SK-N-SH treated with all-trans-retinoic acid at 6 μM for 48 hours (cell line): Measurements from ENCODE around the gene MRPL19.
A peak's percentile ranks its signal among the peaks of the same experiment; 100 is the strongest.

ENCODE experiments used
- ATAC-seq: fragments of 200-7000 bp; cut with Tn5 transposase; 3 replicates; pipeline ENCODE4 v1.9.1; 2020; ENCODE audit warnings: mild to moderate bottlenecking, moderate library complexity
- ARNTL ChIP-seq: fragments of 450-650 bp; formaldehyde crosslinking; IDR thresholded peaks from 2 replicates; pipeline ENCODE4 v1.5.0; 2020; ENCODE audit warnings: low read depth, mild to moderate bottlenecking, moderate library complexity, borderline replicate concordance
- BACH2 ChIP-seq: fragments of 250-450 bp; sonication (Bioruptor Pico); IDR thresholded peaks from 2 replicates; pipeline ENCODE4 v1.9.0; 2021; ENCODE audit warnings: mild to moderate bottlenecking, borderline replicate concordance
- CREB5 ChIP-seq: fragments of 250-450 bp; sonication (Bioruptor Pico); IDR thresholded peaks from 2 replicates; pipeline ENCODE4 v1.5.1; 2020; ENCODE audit warnings: low read depth, mild to moderate bottlenecking, moderate library complexity
- CSDC2 ChIP-seq: fragments of 250-450 bp; sonication (Bioruptor Pico); IDR thresholded peaks from 2 replicates; pipeline ENCODE4 v1.5.0; 2020; ENCODE audit warnings: mild to moderate bottlenecking, moderate library complexity
- ESRRG ChIP-seq: fragments of 250-450 bp; sonication (Bioruptor Pico); IDR thresholded peaks from 2 replicates; pipeline ENCODE4 v1.6.1; 2021; ENCODE audit warnings: mild to moderate bottlenecking
- GLIS3 ChIP-seq: fragments of 250-450 bp; sonication (Bioruptor Pico); IDR thresholded peaks from 2 replicates; pipeline ENCODE4 v1.5.0; 2020; ENCODE audit warnings: mild to moderate bottlenecking, moderate library complexity
- ISL1 ChIP-seq: fragments of 250-450 bp; sonication (Bioruptor Pico); IDR thresholded peaks from 2 replicates; pipeline ENCODE4 v2.1.2; 2022; ENCODE audit warnings: mild to moderate bottlenecking, moderate library complexity
- OSR1 ChIP-seq: fragments of 250-450 bp; sonication (Bioruptor Pico); IDR thresholded peaks from 2 replicates; pipeline ENCODE4 v1.8.0; 2022; ENCODE audit warnings: moderate library complexity, mild to moderate bottlenecking, inconsistent platforms
- POU6F1 ChIP-seq: fragments of 250-450 bp; sonication (Bioruptor Pico); IDR thresholded peaks from 2 replicates; pipeline ENCODE4 v1.8.0; 2021; ENCODE audit warnings: low read depth, mild to moderate bottlenecking, moderate library complexity, borderline replicate concordance
- PPARA ChIP-seq: fragments of 250-450 bp; sonication (Bioruptor Pico); IDR thresholded peaks from 2 replicates; pipeline ENCODE4 v1.5.0; 2020; ENCODE audit warnings: mild to moderate bottlenecking, borderline replicate concordance
- RARB ChIP-seq: fragments of 250-450 bp; sonication (Bioruptor Pico); IDR thresholded peaks from 2 replicates; pipeline ENCODE4 v1.8.0; 2021; ENCODE audit warnings: mild to moderate bottlenecking, moderate library complexity
- SNAI2 ChIP-seq: fragments of 250-450 bp; sonication (Bioruptor Pico); IDR thresholded peaks from 2 replicates; pipeline ENCODE4 v1.5.0; 2020; ENCODE audit warnings: mild to moderate bottlenecking, moderate library complexity
- TCF4 ChIP-seq: fragments of 250-450 bp; sonication (Bioruptor Pico); IDR thresholded peaks from 2 replicates; pipeline ENCODE4 v1.8.0; 2021; ENCODE audit warnings: mild to moderate bottlenecking, moderate library complexity, borderline replicate concordance
- TOX ChIP-seq: fragments of 250-450 bp; sonication (Bioruptor Pico); IDR thresholded peaks from 2 replicates; pipeline ENCODE4 v1.8.0; 2021; ENCODE audit warnings: mild to moderate bottlenecking, moderate library complexity, borderline replicate concordance
- ZC3H10 ChIP-seq: fragments of 250-450 bp; sonication (Bioruptor Pico); IDR thresholded peaks from 2 replicates; pipeline ENCODE4 v1.5.1; 2021; ENCODE audit warnings: mild to moderate bottlenecking, moderate library complexity
- ZFP3 ChIP-seq: fragments of 250-450 bp; sonication (Bioruptor Pico); IDR thresholded peaks from 2 replicates; pipeline ENCODE4 v1.5.0; 2020; ENCODE audit warnings: mild to moderate bottlenecking, moderate library complexity
- ZFP30 ChIP-seq: fragments of 450-650 bp; formaldehyde crosslinking; IDR thresholded peaks from 2 replicates; pipeline ENCODE4 v1.5.0; 2022; ENCODE audit warnings: mild to moderate bottlenecking, moderate library complexity
- ZNF565 ChIP-seq: fragments of 450-650 bp; formaldehyde crosslinking; conservative IDR thresholded peaks from 2 replicates; pipeline ENCODE4 v1.5.0; 2020; ENCODE audit warnings: low read depth, mild to moderate bottlenecking, moderate library complexity
- ZNF70 ChIP-seq: fragments of 450-650 bp; formaldehyde crosslinking; IDR thresholded peaks from 2 replicates; pipeline ENCODE4 v1.5.0; 2020; ENCODE audit warnings: mild to moderate bottlenecking, moderate library complexity
- ZNF8 ChIP-seq: fragments of 450-650 bp; formaldehyde crosslinking; IDR thresholded peaks from 2 replicates; pipeline ENCODE4 v1.5.0; 2020; ENCODE audit warnings: mild to moderate bottlenecking, moderate library complexity
- TF ChIP-seq, protein P1 (sequence below): fragments of 250-450 bp; sonication (Bioruptor Pico); IDR thresholded peaks from 2 replicates; pipeline ENCODE4 v1.8.0; 2020; ENCODE audit warnings: mild to moderate bottlenecking, moderate library complexity, borderline replicate concordance
- TF ChIP-seq, protein P2 (sequence below): fragments of 250-450 bp; sonication (Bioruptor Pico); IDR thresholded peaks from 2 replicates; pipeline ENCODE4 v1.5.0; 2020; ENCODE audit warnings: mild to moderate bottlenecking, moderate library complexity

The MRPL19 gene

GRCh38 chr2:75647771-75648170, 1.2 kb downstream of the MRPL19 start:
- no peak for TF ChIP-seq ZNF565 (CRISPR knock-in tag)
- TF ChIP-seq, protein P1, sequence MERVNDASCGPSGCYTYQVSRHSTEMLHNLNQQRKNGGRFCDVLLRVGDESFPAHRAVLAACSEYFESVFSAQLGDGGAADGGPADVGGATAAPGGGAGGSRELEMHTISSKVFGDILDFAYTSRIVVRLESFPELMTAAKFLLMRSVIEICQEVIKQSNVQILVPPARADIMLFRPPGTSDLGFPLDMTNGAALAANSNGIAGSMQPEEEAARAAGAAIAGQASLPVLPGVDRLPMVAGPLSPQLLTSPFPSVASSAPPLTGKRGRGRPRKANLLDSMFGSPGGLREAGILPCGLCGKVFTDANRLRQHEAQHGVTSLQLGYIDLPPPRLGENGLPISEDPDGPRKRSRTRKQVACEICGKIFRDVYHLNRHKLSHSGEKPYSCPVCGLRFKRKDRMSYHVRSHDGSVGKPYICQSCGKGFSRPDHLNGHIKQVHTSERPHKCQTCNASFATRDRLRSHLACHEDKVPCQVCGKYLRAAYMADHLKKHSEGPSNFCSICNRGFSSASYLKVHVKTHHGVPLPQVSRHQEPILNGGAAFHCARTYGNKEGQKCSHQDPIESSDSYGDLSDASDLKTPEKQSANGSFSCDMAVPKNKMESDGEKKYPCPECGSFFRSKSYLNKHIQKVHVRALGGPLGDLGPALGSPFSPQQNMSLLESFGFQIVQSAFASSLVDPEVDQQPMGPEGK = no peak
- no peak for TF ChIP-seq CSDC2 (CRISPR knock-in tag)
- TF ChIP-seq, protein P2, sequence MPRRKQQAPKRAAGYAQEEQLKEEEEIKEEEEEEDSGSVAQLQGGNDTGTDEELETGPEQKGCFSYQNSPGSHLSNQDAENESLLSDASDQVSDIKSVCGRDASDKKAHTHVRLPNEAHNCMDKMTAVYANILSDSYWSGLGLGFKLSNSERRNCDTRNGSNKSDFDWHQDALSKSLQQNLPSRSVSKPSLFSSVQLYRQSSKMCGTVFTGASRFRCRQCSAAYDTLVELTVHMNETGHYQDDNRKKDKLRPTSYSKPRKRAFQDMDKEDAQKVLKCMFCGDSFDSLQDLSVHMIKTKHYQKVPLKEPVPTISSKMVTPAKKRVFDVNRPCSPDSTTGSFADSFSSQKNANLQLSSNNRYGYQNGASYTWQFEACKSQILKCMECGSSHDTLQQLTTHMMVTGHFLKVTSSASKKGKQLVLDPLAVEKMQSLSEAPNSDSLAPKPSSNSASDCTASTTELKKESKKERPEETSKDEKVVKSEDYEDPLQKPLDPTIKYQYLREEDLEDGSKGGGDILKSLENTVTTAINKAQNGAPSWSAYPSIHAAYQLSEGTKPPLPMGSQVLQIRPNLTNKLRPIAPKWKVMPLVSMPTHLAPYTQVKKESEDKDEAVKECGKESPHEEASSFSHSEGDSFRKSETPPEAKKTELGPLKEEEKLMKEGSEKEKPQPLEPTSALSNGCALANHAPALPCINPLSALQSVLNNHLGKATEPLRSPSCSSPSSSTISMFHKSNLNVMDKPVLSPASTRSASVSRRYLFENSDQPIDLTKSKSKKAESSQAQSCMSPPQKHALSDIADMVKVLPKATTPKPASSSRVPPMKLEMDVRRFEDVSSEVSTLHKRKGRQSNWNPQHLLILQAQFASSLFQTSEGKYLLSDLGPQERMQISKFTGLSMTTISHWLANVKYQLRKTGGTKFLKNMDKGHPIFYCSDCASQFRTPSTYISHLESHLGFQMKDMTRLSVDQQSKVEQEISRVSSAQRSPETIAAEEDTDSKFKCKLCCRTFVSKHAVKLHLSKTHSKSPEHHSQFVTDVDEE (CRISPR knock-in tag) = no peak
- no peak for TF ChIP-seq ZFP30 (CRISPR knock-in tag)
- no peak for TF ChIP-seq TOX
- no peak for TF ChIP-seq BACH2 (CRISPR knock-in tag)
- no peak for TF ChIP-seq ESRRG
- no peak for TF ChIP-seq ZFP3 (CRISPR knock-in tag)
- no peak for TF ChIP-seq GLIS3 (CRISPR knock-in tag)
- TF ChIP-seq RARB = no peak
- TF ChIP-seq POU6F1 (CRISPR knock-in tag) = no peak
- no peak for TF ChIP-seq CREB5
- TF ChIP-seq OSR1 (CRISPR knock-in tag) = no peak
- TF ChIP-seq ISL1 = no peak
- no peak for TF ChIP-seq PPARA (CRISPR knock-in tag)
- no peak for TF ChIP-seq ZNF8 (CRISPR knock-in tag)
- no peak for TF ChIP-seq ARNTL (CRISPR knock-in tag)
- no peak for TF ChIP-seq ZNF70 (CRISPR knock-in tag)
- no peak for TF ChIP-seq TCF4 (CRISPR knock-in tag)
- TF ChIP-seq, all 23 proteins: peak for 0
- ATAC-seq = 0 out of 3 replicates have a peak, but pooled peaks have one; percentile 18

GRCh38 chr2:75654012-75654411, 7.4 kb downstream of the MRPL19 start:
- TF ChIP-seq ZFP30 (CRISPR knock-in tag) (no peak), ESRRG (no peak), ZNF70 (CRISPR knock-in tag) (no peak), ZNF565 (CRISPR knock-in tag) (no peak), ZNF8 (CRISPR knock-in tag) (no peak), ISL1 (no peak)
- TF ChIP-seq, protein P1 = no peak
- ATAC-seq = no peak

- ATAC-seq = no peak
- TF ChIP-seq, protein P1 = no peak
- TF ChIP-seq ZNF70 (CRISPR knock-in tag) (no peak), RARB (no peak), CREB5 (no peak), ZC3H10 (CRISPR knock-in tag) (no peak), ZFP30 (CRISPR knock-in tag) (no peak), OSR1 (CRISPR knock-in tag) (no peak), SNAI2 (CRISPR knock-in tag) (no peak)
These were observed 9.3 kb downstream of the MRPL19 start for GRCh38 chr2:75655861-75656260.
